ENCODE data around the gene NPFFR2. TPM values are rescaled to one million over a fixed set of nuclear protein-coding genes. Genes with fewer than 3 reads are reported as not detected.

NPFFR2 gene
- total RNA-seq, 3 donors from 2014 or later = 0.29 TPM; not detected in 2

DNA sequence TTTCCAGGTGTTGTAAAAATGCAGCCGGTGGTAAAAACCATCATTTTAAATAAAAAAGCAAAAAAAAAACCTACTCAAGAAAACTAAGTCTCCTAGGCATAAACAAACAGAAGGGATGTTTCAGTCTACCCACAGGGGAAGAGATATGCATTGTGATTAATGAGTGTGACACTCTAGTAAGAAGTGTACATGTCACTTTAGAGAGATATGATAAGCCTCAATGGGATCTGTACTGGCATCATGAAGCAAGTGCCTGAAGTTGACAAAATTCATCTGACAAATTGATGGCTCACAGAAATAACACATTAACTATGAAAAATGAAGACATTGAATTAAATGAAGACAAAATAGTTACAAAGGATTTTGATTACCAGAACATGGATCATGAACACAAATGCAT is 162.7 kb downstream of the NPFFR2 start:
- TF ChIP-seq, protein P1, sequence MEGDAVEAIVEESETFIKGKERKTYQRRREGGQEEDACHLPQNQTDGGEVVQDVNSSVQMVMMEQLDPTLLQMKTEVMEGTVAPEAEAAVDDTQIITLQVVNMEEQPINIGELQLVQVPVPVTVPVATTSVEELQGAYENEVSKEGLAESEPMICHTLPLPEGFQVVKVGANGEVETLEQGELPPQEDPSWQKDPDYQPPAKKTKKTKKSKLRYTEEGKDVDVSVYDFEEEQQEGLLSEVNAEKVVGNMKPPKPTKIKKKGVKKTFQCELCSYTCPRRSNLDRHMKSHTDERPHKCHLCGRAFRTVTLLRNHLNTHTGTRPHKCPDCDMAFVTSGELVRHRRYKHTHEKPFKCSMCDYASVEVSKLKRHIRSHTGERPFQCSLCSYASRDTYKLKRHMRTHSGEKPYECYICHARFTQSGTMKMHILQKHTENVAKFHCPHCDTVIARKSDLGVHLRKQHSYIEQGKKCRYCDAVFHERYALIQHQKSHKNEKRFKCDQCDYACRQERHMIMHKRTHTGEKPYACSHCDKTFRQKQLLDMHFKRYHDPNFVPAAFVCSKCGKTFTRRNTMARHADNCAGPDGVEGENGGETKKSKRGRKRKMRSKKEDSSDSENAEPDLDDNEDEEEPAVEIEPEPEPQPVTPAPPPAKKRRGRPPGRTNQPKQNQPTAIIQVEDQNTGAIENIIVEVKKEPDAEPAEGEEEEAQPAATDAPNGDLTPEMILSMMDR (IDR thresholded peaks at IDR 0.05) = no peak
- Histone ChIP-seq H3K36me3 (no peaks in the 10 kb centered on the region), H3K27me3 (no peaks in the 10 kb centered on the region), H3K27ac (no peak overlapping the region), H3K9me3 (no peaks in the 10 kb centered on the region), H3K4me1 (no peaks in the 10 kb centered on the region), H3K4me3 (no peak overlapping the region)
- DNase-seq (ENCODE audit: low spot score in 2 of 2) = no peak
- intact Hi-C loops (cut with DNase I; ENCODE audit: low total_unique reads) = no loop called here

Other genes with a start within 250 kb of the NPFFR2 start
- gene GC, start 247.9 kb upstream of the NPFFR2 start, total RNA-seq = not detected

Data from breast epithelium (tissue), 4 donors.